DND-41 (cell line): ENCODE measurements around the gene EXOG.

ENCODE experiments used
- ATAC-seq: fragments of 200-7000 bp; cut with Tn5 transposase; 3 replicates; pipeline ENCODE4 v1.9.1; 2021; ENCODE audit warnings: low read depth; ENCODE audit not compliant: insufficient read depth
- DNase-seq: peaks from one replicate; pipeline ENCODE4 v3.0.0-alpha.2; 2020
- H2AFZ ChIP-seq: 2 replicates; pipeline ENCODE4 v1.6.0; 2012; ENCODE audit warnings: low read depth, low read length
- H3K27ac ChIP-seq: 2 replicates; pipeline ENCODE4 v1.5.1; 2012; ENCODE audit warnings: low read length, inconsistent platforms
- H3K27me3 ChIP-seq: fragments of 200-600 bp; sonication (generic); 2 replicates; pipeline ENCODE4 v1.6.0; 2012; ENCODE audit warnings: low read length, mild to moderate bottlenecking, inconsistent platforms; ENCODE audit not compliant: insufficient read depth, poor library complexity
- H3K36me3 ChIP-seq: 2 replicates; pipeline ENCODE4 v1.5.1; 2012; ENCODE audit warnings: low read length, inconsistent platforms; ENCODE audit not compliant: insufficient read depth
- H3K4me1 ChIP-seq: 2 replicates; pipeline ENCODE4 v1.5.1; 2012; ENCODE audit warnings: mild to moderate bottlenecking, low read length; ENCODE audit not compliant: insufficient read depth
- H3K4me2 ChIP-seq: 2 replicates; pipeline ENCODE4 v1.6.0; 2012; ENCODE audit warnings: mild to moderate bottlenecking, moderate library complexity, low read length, inconsistent platforms; ENCODE audit not compliant: insufficient read depth
- H3K4me3 ChIP-seq, 2 experiments: fragments of 200-600 bp in 1 of 2; shearing (Covaris generic) in 1 of 2; 2 replicates each; pipeline ENCODE4 v1.5.1; 2012 to 2016; ENCODE audit warnings: inconsistent platforms in 2 of 2, low read length in 2 of 2, mild to moderate bottlenecking in 2 of 2, low read depth in 1 of 2, moderate library complexity in 1 of 2
- H3K79me2 ChIP-seq: 2 replicates; pipeline ENCODE4 v1.6.0; 2012; ENCODE audit warnings: low read length, inconsistent platforms; ENCODE audit not compliant: insufficient read depth
- H3K9ac ChIP-seq: 2 replicates; pipeline ENCODE4 v1.6.0; 2012; ENCODE audit warnings: low read depth, mild to moderate bottlenecking, inconsistent platforms, low read length, moderate library complexity
- H3K9me3 ChIP-seq: 2 replicates; pipeline ENCODE4 v1.5.1; 2012; ENCODE audit warnings: low read length, moderate library complexity, mild to moderate bottlenecking, inconsistent platforms; ENCODE audit not compliant: insufficient read depth, severe bottlenecking
- H4K20me1 ChIP-seq: 2 replicates; pipeline ENCODE4 v1.6.0; 2012; ENCODE audit warnings: low read length; ENCODE audit not compliant: insufficient read depth
- CTCF ChIP-seq: IDR thresholded peaks from 2 replicates; pipeline ENCODE4 v1.5.1; 2012; ENCODE audit warnings: borderline replicate concordance, low read length, moderate library complexity, mild to moderate bottlenecking; ENCODE audit not compliant: poor library complexity, severe bottlenecking; ENCODE audit errors: extremely low read depth
- EZH2 ChIP-seq: IDR thresholded peaks from 3 replicates; pipeline ENCODE4 v1.6.1; 2012; ENCODE audit warnings: borderline replicate concordance, low read depth, mild to moderate bottlenecking, moderate library complexity, low read length, inconsistent platforms; ENCODE audit not compliant: severe bottlenecking

EXOG gene

GRCh38 chr3:38560996-38561717 is 65.0 kb downstream of the EXOG start:
- no peak overlapping the region for H3K4me2 ChIP-seq
- H3K4me1 ChIP-seq: no peaks in the 10 kb centered on the region
- TF ChIP-seq CTCF (no peak), EZH2 (no peak)
- H2AFZ ChIP-seq: no peak overlapping the region
- H4K20me1 ChIP-seq: no peaks in the 10 kb centered on the region; the same call in 1 of the 2 replicates
- DNase-seq (no peak), ATAC-seq (no peak)
- H3K79me2 ChIP-seq: no peaks in the 10 kb centered on the region
- no peak overlapping the region for H3K27ac ChIP-seq
- H3K36me3 ChIP-seq: no peaks in the 10 kb centered on the region
- no peaks in the 10 kb centered on the region for H3K9me3 ChIP-seq
- peaks cover 2% of the 10 kb centered on the region for H3K27me3 ChIP-seq
- H3K9ac ChIP-seq: no peak overlapping the region
- H3K4me3 ChIP-seq: no peak overlapping the region

DNA sequence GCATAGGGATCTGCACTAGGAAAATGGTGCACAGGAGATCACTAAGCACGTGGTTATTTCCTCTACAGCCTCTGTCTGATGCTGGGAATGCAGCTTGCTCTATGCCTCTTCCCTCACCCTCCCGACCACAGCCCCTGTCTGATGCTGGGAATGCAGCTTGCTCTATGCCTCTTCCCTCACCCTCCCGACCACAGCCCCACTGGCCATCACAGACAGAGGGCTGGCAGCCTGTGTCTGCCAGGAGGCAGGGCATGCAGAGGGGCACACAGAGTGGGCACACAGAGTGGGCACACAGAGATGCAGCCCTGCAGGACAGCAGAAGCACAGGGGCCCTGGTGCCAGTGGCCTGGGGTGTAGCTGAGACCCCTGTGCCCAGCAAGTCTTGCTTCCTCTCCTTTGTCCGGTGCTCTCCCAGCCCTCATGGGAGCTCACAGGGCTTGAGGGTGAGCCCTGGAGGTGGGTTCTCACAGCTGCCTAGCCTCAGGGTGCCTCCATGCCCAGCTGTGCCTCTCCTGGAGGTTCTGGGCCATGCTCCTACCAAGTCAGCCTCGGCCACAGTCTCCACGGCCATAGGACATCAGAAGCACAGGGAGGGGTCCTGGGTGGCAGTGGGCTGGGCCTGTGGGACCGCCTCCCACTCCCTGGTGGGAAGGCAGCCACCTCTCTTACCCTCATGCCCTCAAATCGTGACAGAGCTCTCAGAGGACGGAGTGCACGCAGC is 65.8 kb downstream of the EXOG start:
- H3K4me1 ChIP-seq: no peaks in the 10 kb centered on the region
- no peaks in the 10 kb centered on the region for H3K79me2 ChIP-seq
- ATAC-seq (no peak), DNase-seq (no peak)
- H3K9ac ChIP-seq: no peak overlapping the region
- H4K20me1 ChIP-seq: no peaks in the 10 kb centered on the region; the same call in 1 of the 2 replicates
- peaks cover 2% of the 10 kb centered on the region for H3K27me3 ChIP-seq
- H3K9me3 ChIP-seq: no peaks in the 10 kb centered on the region
- H3K4me3 ChIP-seq: no peak overlapping the region
- TF ChIP-seq EZH2 (no peak), CTCF (no peak)
- no peaks in the 10 kb centered on the region for H3K36me3 ChIP-seq
- no peak overlapping the region for H2AFZ ChIP-seq
- H3K27ac ChIP-seq: no peak overlapping the region
- no peak overlapping the region for H3K4me2 ChIP-seq

GRCh38 chr3:38562467-38562925 is 66.4 kb downstream of the EXOG start:
- H3K4me1 ChIP-seq: no peaks in the 10 kb centered on the region
- no peak overlapping the region for H3K4me2 ChIP-seq
- no peak overlapping the region for H2AFZ ChIP-seq
- TF ChIP-seq CTCF (no peak), EZH2 (no peak)
- ATAC-seq (no peak), DNase-seq (no peak)
- no peak overlapping the region for H3K4me3 ChIP-seq
- H3K36me3 ChIP-seq: no peaks in the 10 kb centered on the region
- no peak overlapping the region for H3K27ac ChIP-seq
- H3K79me2 ChIP-seq: no peaks in the 10 kb centered on the region
- H3K27me3 ChIP-seq: peaks cover 1% of the 10 kb centered on the region
- no peak overlapping the region for H3K9ac ChIP-seq
- H4K20me1 ChIP-seq: no peaks in the 10 kb centered on the region; the same call in 1 of the 2 replicates
- H3K9me3 ChIP-seq: no peaks in the 10 kb centered on the region
